ENCODE results near the gene LRRC7.

The LRRC7 gene

DNA sequence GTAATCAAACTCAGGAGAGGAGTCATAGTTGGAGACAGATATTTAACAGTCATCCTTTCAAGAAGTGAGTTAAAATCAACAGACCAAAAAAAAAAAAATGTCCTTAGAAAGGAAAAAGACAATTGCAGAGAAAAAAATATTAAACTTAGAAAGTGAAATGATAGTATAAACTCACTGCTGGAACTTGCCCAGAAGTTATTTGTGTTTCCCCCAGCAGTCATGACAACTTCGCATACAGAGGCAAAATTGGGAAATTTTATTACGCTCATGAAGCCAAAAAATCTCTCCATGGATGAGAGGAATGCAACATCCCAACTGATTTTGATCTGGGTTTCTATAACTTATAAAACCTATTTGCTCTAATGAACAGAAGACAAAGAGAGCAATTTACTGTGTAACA is 198.2 kb downstream of the LRRC7 start:
- no peak for DNase-seq (ENCODE audit: low read depth in 3 of 3, low spot score in 1 of 3)

DNA sequence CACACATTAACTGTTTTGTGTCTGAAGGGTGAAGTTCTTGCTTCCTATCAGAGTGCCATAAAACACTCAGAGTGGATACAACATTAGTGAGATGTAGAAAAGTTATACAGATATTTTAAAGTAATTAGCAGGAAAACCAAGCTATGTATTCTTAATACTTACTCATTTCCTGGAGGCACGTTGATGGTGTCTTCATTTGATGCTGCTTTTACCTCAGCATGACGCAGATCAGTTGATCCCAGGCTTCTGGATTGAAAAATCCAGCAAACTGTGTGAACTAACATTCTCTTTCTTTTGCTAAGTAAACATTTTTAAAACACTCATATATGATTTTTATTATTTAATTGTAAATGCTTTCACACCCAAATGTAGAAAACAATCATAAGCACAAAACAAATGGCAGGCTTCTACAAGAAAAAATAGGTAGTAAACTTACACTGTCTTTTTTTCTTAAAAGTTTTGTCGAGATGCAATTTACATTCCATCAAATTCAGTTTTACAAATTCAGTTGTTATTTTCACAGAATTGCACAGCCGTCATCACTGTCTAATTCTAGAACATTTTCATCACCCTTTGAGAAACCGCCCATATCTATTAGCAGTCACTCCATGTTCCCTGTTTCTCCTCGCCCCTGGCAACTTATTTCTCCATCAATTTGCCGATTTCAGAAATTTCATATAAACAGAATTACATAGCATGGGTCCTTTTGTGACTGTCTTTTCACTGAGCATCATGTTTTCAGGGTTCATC is 198.9 kb downstream of the LRRC7 start:
- no peak for DNase-seq (ENCODE audit: low read depth in 3 of 3, low spot score in 1 of 3)

- DNase-seq (ENCODE audit: low read depth in 3 of 3, low spot score in 1 of 3) = no peak
These were observed 208.8 kb downstream of the LRRC7 start for GRCh38 chr1:69776555-69776954.

- DNase-seq (ENCODE audit: low read depth in 3 of 3, low spot score in 1 of 3) = no peak
These were observed 209.7 kb downstream of the LRRC7 start for GRCh38 chr1:69777423-69777822.

GRCh38 chr1:69777971-69778370 is 210.2 kb downstream of the LRRC7 start:
- no peak for DNase-seq (ENCODE audit: low read depth in 3 of 3, low spot score in 1 of 3)

DNA sequence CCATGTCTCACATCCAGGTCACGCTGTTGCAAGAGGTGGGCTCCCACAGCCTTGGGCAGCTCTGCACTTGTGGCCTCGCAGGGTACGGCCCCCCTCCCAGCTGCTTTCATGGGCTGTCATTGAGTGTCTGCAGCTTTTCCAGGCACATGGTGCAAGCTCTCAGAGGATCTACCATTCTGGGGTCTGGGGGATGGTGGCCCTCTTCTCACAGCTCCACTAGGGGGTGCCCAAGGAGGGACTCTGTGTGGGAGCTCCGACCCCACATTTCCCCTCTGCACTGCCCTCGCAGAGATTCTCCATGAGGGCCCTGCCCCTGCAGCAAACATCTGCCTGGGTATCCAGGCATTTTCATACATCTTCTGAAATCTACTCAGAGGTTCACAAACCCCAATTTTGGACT is 219.4 kb downstream of the LRRC7 start:
- no peak for DNase-seq (ENCODE audit: low read depth in 3 of 3, low spot score in 1 of 3)

DNA sequence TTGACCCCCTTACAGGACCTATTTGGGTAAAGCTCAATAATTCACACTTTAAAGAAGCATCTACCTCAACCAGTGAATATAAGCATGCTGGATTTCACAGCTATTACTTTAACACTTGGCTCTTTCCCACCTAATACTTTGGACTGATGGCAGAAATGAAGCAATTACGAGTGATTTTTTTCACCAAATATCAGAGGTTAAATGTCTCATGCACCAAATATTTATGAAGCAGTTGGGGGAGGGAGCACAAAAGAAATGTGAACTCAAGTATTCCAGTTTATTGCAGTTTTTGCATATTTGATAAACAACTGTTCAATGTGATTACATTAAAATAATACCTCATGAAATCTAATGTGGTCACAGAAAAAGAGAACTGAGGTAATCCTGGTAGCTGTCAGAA is 223.6 kb downstream of the LRRC7 start:
- DNase-seq (ENCODE audit: low read depth in 3 of 3, low spot score in 1 of 3) = no peak

DNA sequence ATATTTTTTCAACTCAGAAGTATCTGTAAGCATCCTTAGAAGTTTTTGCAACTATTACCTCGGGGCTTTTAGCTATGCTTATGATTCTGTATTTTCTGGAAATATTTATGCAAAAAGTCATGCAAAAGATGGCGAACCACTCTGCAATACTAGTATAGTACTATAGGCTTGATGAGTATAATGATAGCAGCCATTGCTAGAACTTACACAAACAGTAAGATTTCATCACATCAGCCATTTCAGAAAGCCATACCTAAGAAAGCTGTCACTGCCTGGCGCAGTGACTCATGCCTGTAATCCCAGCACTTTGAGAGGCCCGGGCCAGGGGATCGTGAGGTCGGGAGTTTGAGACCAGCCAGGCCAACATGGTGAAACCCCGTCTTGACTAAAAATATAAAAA is 227.1 kb downstream of the LRRC7 start:
- DNase-seq (ENCODE audit: low read depth in 3 of 3, low spot score in 1 of 3) = no peak

DNA sequence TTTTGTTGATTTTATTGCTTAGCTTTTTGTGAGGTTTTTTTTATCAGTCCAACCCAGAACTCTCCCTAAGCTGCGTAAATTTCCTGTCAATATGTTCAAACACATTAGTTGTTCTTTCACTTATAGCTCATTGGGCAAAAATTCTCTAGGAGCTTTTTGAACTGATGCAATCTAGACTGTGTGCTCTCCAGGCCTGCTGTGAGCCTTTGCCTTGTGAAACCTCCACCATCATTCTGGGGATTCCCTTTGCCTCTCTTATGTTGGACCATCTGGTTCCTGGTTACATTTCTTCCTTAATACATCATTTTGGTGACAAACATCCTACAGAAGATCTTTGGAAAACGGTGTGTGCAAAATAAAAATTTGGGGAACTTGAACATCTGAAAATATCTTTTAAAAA is 247.2 kb downstream of the LRRC7 start:
- DNase-seq (ENCODE audit: low read depth in 3 of 3, low spot score in 1 of 3) = no peak

DNA sequence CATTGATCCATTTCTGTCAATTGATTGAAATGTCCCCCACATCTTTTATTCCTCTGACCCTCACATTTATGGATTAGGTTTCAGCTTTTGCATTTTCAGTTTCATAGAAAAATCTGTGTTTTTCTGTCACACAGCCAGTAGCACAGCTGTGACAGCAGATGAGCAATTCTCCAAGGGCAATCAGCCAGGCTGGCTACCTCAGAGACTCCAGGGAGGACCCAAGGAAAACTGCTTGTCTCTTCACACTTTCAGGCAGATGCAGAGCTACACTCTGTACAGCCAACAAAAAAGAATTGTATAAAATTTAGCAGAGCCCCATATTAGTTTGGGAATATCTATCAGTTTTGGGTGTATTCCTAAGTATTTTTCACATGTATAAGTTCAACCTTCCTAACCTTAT is 257.2 kb downstream of the LRRC7 start:
- DNase-seq (ENCODE audit: low read depth in 3 of 3, low spot score in 1 of 3) = no peak

DNA sequence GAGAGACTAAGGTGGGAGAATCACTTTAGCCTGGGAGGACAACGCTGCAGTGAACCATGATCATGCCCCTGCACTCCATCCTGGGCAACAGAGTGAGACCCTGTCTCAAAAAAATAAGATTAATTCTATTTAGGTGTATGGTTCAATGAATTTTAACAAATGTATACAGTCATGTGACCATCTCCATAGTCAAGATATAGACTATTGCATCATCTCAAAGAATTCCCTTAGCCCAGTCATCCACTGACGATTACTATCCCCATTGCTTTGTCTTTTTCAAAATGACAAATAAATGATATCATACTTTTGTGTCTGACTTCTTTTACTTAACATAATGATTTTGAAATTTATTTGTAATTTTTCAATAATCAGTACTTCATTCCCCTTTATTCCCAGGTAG is 260.0 kb downstream of the LRRC7 start:
- no peak for DNase-seq (ENCODE audit: low read depth in 3 of 3, low spot score in 1 of 3)

GRCh38 chr1:69833536-69833935 is 265.8 kb downstream of the LRRC7 start:
- no peak for DNase-seq (ENCODE audit: low read depth in 3 of 3, low spot score in 1 of 3)

DNA sequence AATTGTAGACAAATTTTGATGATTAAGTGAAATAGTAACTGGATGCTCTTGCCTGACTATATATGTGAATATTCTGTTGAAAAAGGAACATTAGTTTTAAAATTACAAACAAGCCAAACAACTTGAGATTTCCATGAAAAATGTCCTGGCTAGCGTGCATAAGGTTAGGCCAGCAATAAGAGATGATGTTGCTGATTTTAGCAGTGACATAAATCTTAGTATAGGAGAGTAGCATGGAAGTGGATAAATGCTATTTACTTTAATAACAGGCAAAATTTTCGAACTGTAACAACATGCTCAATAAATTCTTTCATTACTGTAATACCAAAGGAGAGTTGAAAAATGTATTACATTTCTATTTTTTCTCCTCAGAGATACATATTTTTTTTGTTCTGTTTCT is 266.6 kb downstream of the LRRC7 start:
- DNase-seq (ENCODE audit: low read depth in 3 of 3, low spot score in 1 of 3) = no peak

GRCh38 chr1:69835955-69836354 is 268.2 kb downstream of the LRRC7 start:
- DNase-seq (ENCODE audit: low read depth in 3 of 3, low spot score in 1 of 3) = no peak

GRCh38 chr1:69836971-69837636 is 269.4 kb downstream of the LRRC7 start:
- no peak for DNase-seq (ENCODE audit: low read depth in 3 of 3, low spot score in 1 of 3)

DNA sequence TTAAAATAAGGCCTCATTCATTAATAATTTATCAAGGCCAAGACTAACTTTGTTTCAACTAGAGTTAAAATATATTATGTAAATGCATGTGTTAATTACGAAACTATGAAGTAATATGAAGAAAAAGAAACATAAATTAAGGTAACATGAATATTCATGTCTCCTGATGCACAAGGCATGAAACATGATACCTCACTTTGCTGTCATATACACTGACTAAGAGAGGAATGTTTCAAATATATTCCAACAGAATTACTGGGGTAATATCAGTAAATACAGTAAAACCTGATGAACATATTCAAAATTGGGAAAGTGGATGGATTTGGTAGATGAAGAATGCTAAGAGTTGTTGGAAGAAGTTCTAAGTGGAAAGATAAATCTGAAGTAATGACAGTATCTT is 274.6 kb downstream of the LRRC7 start:
- no peak for DNase-seq (ENCODE audit: low read depth in 3 of 3, low spot score in 1 of 3)

DNA sequence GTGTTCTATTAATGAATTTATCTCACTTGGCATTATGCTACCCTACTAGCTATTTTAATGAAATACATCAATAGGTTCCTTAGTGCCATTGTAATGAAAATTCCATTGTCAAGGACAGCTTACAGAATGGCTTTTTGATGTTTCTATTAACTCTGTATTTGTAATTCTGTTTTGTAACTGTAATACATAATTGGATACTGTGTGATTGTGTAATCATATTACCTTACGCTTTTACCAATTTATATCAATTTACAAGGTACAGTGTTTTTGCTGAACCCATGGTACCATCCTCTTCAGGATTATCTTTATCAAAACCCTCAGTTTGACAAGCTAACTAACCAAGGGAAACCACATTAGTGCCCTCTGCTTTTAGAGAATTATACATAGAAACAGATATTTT is 277.9 kb downstream of the LRRC7 start:
- no peak for DNase-seq (ENCODE audit: low read depth in 3 of 3, low spot score in 1 of 3)

GRCh38 chr1:69846267-69846666 is 278.5 kb downstream of the LRRC7 start:
- no peak for DNase-seq (ENCODE audit: low read depth in 3 of 3, low spot score in 1 of 3)

DNA sequence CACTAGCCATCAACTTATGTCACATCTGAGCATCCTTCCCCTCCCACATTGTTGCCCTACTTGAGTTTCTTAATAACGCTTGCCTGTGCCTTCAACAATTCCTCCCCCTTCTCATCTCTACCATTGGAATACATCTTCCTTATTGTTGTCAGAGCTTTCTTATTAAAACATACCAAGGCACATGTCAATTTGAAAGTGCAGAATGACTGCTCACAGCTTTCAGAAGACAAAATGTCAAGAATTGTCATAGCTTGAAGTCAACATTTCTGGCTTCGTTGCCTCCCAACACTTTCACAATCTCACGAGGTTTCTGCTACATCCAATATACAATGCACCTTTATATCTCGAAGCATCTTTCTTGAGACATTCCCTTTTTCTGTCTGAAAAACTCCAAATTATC is 279.9 kb downstream of the LRRC7 start:
- no peak for DNase-seq (ENCODE audit: low read depth in 3 of 3, low spot score in 1 of 3)

- DNase-seq (ENCODE audit: low read depth in 3 of 3, low spot score in 1 of 3) = no peak
These were observed 284.4 kb downstream of the LRRC7 start for GRCh38 chr1:69852151-69852550.

DNA sequence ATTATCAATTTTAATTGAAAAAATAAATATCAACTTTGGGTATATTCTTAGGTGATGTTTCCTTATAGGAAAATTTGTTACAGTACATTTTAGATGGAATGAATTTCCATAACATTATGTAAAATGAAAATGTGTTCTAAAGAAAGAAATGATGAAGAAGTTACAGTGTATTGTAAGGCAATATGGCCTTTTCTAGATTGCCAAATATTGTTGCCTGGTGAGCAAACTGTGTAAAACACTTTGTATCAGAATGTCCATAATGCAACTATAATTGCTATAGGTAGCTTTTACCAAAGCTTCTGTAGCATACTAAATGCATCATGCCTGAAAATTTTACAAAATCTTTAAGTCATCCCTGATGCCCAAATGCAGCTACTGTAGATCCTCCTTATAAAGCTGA is 285.0 kb downstream of the LRRC7 start:
- no peak for DNase-seq (ENCODE audit: low read depth in 3 of 3, low spot score in 1 of 3)

DNA sequence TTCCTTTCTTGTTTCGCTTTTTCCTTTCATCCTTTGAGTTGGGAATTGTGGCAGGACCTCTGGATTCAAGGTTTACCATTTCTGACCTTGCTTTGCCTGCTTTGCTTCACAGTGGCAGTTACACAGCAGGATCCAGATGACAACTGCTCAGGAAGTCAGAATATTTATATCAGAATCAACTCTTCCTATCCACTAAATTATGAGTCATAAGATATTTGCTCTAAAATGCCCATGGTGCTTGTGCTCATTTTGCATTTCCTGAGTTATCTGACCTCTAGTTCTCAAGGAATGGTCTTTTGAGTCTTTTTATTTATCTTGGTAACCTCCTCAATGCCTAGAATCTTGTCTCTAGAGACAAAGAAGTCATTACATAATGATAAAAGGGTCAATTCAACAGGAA is 290.8 kb downstream of the LRRC7 start:
- no peak for DNase-seq (ENCODE audit: low read depth in 3 of 3, low spot score in 1 of 3)

GRCh38 chr1:69861641-69862040 is 293.9 kb downstream of the LRRC7 start:
- no peak for DNase-seq (ENCODE audit: low read depth in 3 of 3, low spot score in 1 of 3)
